K562 treated with DMSO at 1 percent for 48 hours (cell line): ENCODE results near the gene SLC12A7. TPM values are rescaled to one million over a fixed set of nuclear protein-coding genes. Genes with fewer than 3 reads are reported as not detected.

Experiments
- total RNA-seq: library from RNA; unstranded; fragments of 300-600 nt; gene quantifications from 2 replicates; pipeline ENCODE4 v1.2.3, GENCODE V29; 2022; ENCODE audit warnings: low replicate concordance; ENCODE audit errors: extremely low read depth

The SLC12A7 gene
- not detected in 2 replicates for total RNA-seq

DNA sequence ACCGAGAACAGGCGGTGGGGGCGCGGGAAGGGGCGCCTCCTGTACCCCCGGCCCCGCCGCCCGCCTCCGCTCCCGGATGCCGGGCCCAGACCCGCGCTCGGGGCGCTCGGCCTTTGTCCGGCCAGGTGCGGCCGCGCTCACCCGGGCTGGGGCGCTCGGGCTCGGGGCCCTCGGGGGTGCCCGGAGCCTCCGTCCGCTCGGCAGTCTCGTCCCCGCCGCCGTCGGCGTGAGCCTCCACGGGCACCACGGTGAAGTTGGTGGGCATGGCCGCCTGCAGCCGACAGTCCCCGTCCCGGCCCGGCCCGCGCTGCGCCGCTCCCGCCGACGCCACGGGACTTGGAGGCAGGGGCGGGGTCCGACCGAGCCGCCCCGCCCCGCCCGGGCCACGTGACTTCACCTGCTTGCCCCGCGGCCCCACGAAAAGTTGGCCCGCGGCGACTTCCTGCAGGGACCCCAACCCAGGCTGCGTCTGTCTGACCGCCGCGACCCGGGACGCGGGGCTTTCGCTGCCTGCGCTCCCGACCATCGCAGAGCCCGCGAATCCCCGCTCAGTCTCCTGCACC lies at the start of gene SLC12A7:
Gene SLC12A7, minus strand, starts transcription at position 337 of the 563 bp plus-strand sequence. Its CDS starts 72 bp downstream, at position 265.

DNA sequence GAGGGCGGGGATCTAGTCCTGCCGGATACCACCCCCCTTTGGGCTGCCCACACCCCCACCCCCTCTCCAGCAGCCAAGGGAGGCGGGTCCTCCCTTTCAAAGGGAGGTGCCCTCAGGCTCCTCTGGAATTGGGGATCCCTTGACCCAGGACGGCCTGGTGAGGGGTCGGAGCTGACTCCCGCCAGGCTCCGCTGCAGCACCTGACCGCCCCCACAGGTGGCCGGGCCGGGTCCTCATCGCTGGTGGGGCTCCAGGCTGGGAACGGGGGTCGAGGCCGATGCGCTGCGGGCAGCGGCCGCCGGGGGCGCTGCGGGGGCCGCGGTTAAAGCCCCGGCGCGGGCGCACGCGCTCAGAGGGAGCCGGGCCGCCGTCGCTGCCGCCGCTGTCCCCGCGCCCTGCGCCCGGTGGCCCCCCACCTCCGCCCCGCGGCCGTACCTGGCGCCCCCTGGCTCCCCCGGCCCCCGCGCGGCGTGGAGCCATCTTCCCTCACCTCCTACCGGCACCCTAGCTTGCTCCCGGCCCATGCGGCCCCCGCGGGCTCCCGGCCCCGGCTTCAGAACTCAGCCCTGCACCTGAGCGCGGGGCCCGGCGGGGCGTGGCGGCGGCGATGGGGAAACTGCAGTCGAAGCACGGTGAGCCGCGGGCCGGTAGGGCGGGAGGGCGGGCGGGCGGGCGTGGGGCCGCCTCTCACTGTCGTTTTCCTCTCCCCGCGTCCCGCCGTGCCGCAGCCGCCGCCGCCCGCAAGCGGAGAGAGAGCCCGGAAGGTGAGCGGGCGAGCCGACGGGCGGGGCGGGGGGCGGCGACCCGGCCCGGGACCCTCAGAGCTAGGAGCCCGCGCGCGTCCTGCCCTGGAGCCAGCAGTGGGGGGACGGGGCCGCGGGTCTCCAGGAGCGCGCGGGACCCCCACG lies 103.2 kb downstream of the SLC12A7 start, which contains the start of gene NKD2:
Gene NKD2, plus strand, starts transcription at position 352 of the 908 bp plus-strand sequence. Its CDS starts 256 bp downstream, at position 608.

Other genes with a start within 250 kb of the SLC12A7 start
- not detected in 2 replicates for gene BRD9, start 219.3 kb downstream of the SLC12A7 start, total RNA-seq
- not detected in 2 replicates for gene TRIP13, start 219.2 kb downstream of the SLC12A7 start, total RNA-seq
- gene NKD2, start 103.3 kb downstream of the SLC12A7 start, total RNA-seq: not detected in 2 replicates
- gene SLC6A19, start 89.5 kb upstream of the SLC12A7 start, total RNA-seq: not detected in 2 replicates
- not detected in 2 replicates for gene SLC6A18, start 113.3 kb upstream of the SLC12A7 start, total RNA-seq
- not detected in 2 replicates for gene TERT, start 183.0 kb upstream of the SLC12A7 start, total RNA-seq
- 2,775 TPM in 1 of 2 replicates, not detected in the other for gene CLPTM1L, start 233.0 kb upstream of the SLC12A7 start, total RNA-seq